MCF 10A (cell line): Measurements from ENCODE around the gene GPX4. TPM values are rescaled to one million over a fixed set of nuclear protein-coding genes. Genes with fewer than 3 reads are reported as not detected.

Experiments used
- BruUV-seq: library from RNA; stranded (reverse); fragments of 400-500 nt; replicated peaks from 2 replicates; lab custom pipeline; 2021; lab: Mats Ljungman, UMichigan
- CTCF ChIA-PET: fragments of 300-600 bp; sonication (Branson Sonifier 250); formaldehyde crosslinking; extraction: SDS; loops from one replicate; lab custom pipeline; 2021; ENCODE audit warnings: antibody characterized with exemption, inconsistent platforms; lab: Yijun Ruan, JAX
- POLR2A ChIA-PET: fragments of 300-600, 350-650 bp; sonication (Branson Sonifier 250); formaldehyde crosslinking; extraction: SDS; loops from one replicate; lab custom pipeline; 2020; ENCODE audit warnings: antibody characterized with exemption, inconsistent platforms; lab: Yijun Ruan, JAX
- DNase-seq: peaks from one replicate; pipeline ENCODE4 v3.0.0-alpha.2; 2018; ENCODE audit not compliant: unreplicated experiment
- H3K27ac Mint-ChIP-seq: one replicate; pipeline ENCODE4 v1.8.0; 2022; ENCODE audit warnings: mild to moderate bottlenecking, low read depth, mixed read lengths; ENCODE audit not compliant: unreplicated experiment
- H3K27me3 Mint-ChIP-seq: one replicate; pipeline ENCODE4 v1.8.0; 2022; ENCODE audit warnings: mixed read lengths; ENCODE audit not compliant: insufficient read depth, unreplicated experiment
- H3K36me3 Mint-ChIP-seq: one replicate; pipeline ENCODE4 v1.8.0; 2022; ENCODE audit warnings: mild to moderate bottlenecking, moderate library complexity, mixed read lengths; ENCODE audit not compliant: insufficient read depth, unreplicated experiment
- H3K4me1 Mint-ChIP-seq: one replicate; pipeline ENCODE4 v1.8.0; 2022; ENCODE audit warnings: mixed read lengths; ENCODE audit not compliant: insufficient read depth, unreplicated experiment
- H3K4me3 Mint-ChIP-seq: one replicate; pipeline ENCODE4 v1.8.0; 2022; ENCODE audit warnings: mild to moderate bottlenecking, moderate library complexity, mixed read lengths; ENCODE audit not compliant: unreplicated experiment
- H3K9me3 Mint-ChIP-seq: one replicate; pipeline ENCODE4 v1.8.0; 2022; ENCODE audit warnings: mixed read lengths; ENCODE audit not compliant: unreplicated experiment
- intact Hi-C: fragments of 100-400 bp; cut with micrococcal nuclease; formaldehyde crosslinking; loops from 2 replicates; pipeline ENCODE4 v1.14.1; 2022
- total RNA-seq: library from RNA; stranded (reverse); gene quantifications from 2 replicates; pipeline ENCODE4 v1.2.3, GENCODE V29; 2022
- TF ChIP-seq, protein P1 (sequence below): fragments of 200-600 bp; IDR thresholded peaks from one replicate; pipeline ENCODE4 v1.8.0; 2022; ENCODE audit warnings: antibody characterized with exemption, mild to moderate bottlenecking; ENCODE audit not compliant: unreplicated experiment

The GPX4 gene
- total RNA-seq, 1 experiment from 2014 or later, result 191 TPM

DNA sequence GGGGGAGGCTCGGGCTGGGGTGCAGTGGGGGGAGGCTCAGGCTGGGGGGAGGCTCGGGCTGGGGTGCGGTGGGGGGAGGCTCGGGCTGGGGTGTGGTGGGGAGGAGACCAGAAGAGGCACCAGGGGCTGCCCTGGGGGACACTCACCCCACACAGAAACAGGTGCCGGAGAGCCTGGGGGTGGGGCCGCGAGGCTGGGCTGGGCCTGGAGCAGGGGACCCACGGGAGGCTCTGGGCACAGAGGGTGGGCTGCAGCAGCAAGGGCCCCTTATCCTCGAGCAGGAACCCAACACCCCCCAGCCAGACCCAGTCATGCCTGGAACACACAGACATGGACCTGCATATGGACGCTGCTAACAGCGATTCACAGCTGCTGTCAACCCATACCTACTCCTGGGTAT is 34.3 kb downstream of the GPX4 start:
- Mint-ChIP-seq H3K4me1 (peaks cover 6% of the 10 kb centered on the region), H3K27ac (no peak overlapping the region), H3K4me3 (no peak overlapping the region), H3K9me3 (peaks cover 4% of the 10 kb centered on the region), H3K27me3 (no peaks in the 10 kb centered on the region), H3K36me3 (peaks cover 72% of the 10 kb centered on the region)
- ChIA-PET CTCF (no interaction called here), POLR2A (no interaction called here)
- no TSS peak for BruUV-seq
- no peak for DNase-seq
- intact Hi-C loops, result no loop called here
- TF ChIP-seq, protein P1, sequence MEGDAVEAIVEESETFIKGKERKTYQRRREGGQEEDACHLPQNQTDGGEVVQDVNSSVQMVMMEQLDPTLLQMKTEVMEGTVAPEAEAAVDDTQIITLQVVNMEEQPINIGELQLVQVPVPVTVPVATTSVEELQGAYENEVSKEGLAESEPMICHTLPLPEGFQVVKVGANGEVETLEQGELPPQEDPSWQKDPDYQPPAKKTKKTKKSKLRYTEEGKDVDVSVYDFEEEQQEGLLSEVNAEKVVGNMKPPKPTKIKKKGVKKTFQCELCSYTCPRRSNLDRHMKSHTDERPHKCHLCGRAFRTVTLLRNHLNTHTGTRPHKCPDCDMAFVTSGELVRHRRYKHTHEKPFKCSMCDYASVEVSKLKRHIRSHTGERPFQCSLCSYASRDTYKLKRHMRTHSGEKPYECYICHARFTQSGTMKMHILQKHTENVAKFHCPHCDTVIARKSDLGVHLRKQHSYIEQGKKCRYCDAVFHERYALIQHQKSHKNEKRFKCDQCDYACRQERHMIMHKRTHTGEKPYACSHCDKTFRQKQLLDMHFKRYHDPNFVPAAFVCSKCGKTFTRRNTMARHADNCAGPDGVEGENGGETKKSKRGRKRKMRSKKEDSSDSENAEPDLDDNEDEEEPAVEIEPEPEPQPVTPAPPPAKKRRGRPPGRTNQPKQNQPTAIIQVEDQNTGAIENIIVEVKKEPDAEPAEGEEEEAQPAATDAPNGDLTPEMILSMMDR, result no peak

DNA sequence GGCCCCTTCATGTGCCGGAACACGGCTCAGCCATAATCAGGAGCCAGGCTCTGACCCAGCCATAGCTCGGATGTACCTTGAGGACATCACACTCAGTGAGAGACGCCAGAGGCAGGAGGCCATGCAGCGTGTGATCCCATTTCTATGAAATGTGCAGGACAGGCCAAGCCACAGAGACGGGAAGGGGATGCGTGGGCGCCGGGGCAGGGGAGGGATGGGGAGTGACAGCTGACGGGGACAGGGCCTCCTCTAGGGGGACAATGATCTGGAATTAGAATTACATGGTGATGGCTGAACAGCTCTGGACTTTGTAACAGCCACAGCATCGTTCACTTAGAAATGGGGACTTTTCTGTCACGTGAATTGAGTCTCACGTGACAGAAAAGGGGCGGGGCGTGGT is 35.3 kb downstream of the GPX4 start:
- CTCF ChIA-PET, result no interaction called here
- no peak overlapping the region for H3K27ac Mint-ChIP-seq

DNA sequence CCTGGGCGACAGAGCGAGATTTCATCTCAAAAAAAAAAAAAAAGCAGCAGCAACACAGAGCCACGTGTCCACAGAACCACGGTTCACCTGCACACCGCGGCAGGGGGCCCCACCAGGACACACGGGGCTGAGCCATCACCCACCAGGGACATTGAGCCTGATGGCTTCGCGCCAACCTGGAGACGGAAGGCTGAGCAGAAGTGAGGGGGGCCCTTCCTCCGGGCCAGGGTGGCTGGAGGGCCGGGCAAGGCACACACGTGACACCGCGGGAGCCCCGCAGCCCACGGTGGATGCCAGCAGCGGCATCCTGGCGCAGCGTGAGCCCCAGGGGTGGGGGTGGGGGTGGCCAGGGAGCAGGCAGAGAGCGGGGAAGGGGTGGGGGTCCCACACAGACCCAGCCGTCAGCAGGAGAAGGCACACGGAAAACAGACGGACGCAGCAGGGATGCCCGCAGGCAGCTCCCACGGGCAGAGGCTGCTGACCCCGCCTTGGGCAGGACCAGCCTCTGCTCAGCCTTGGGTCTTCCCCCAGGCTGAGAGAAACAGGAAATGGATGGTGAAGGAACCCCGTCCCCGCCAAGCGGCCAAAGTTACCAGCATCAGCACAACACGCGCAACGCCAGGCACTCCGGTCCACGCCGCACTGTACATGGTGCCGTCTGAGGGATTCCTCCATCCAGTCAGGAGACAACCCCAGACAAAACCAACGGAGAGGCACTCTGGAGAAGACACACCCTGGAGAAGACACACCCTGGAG is 36.7 kb downstream of the GPX4 start:
- Mint-ChIP-seq H3K4me3 (no peak overlapping the region), H3K36me3 (peaks cover 80% of the 10 kb centered on the region), H3K27ac (no peak overlapping the region), H3K9me3 (peaks cover 14% of the 10 kb centered on the region), H3K4me1 (peaks cover 14% of the 10 kb centered on the region), H3K27me3 (no peaks in the 10 kb centered on the region)
- ChIA-PET CTCF (interaction anchor here (0.7 kb wide), 1 partner anchor 429 kb away, joined by 3 read pairs; no protein-coding TSS in a partner anchor), POLR2A (no interaction called here)
- intact Hi-C loops, result no loop called here
- no TSS peak for BruUV-seq
- TF ChIP-seq, protein P1, result no peak
- DNase-seq, result no peak

More for the DNA sequence above, 35.3 kb downstream of the GPX4 start:
- BruUV-seq, result no TSS peak
- POLR2A ChIA-PET, result interaction anchor here (0.7 kb wide), 2 partner anchors 99 to 139 kb away, joined by 3 read pairs; partner anchors contain the start of gene ABCA7
- intact Hi-C loops, result no loop called here
- DNase-seq, result no peak
- peaks cover 6% of the 10 kb centered on the region for H3K4me1 Mint-ChIP-seq
- TF ChIP-seq, protein P1, result no peak
- H3K4me3 Mint-ChIP-seq, result no peak overlapping the region
- H3K27me3 Mint-ChIP-seq, result no peaks in the 10 kb centered on the region
- H3K36me3 Mint-ChIP-seq, result peaks cover 80% of the 10 kb centered on the region
- peaks cover 5% of the 10 kb centered on the region for H3K9me3 Mint-ChIP-seq

DNA sequence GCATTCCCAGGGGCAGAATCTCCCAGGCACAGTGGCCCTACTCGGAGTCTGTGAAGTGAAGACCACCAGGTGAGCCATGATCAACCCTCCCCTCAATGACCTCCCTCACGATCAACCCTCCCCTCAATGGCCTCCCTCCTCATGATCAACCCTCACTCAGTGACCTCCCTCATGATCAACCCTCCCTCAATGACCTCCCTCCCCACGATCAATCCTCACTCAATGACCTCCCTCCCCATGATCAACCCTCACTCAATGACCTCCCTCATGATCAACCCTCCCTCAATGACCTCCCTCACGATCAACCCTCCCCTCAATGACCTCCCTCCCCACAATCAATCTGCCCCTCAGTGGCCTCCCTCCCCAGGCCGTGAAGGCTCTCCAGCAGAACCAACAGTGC is 38.1 kb downstream of the GPX4 start:
- H3K27me3 Mint-ChIP-seq, result no peaks in the 10 kb centered on the region
- DNase-seq, result no peak
- H3K27ac Mint-ChIP-seq, result peak overlapping the region; percentile 10
- H3K9me3 Mint-ChIP-seq, result peaks cover 14% of the 10 kb centered on the region
- POLR2A ChIA-PET, result interaction anchor here (1.4 kb wide), 1 partner anchor 14 kb away, joined by 4 read pairs; no protein-coding TSS in a partner anchor
- H3K4me1 Mint-ChIP-seq, result peaks cover 14% of the 10 kb centered on the region
- peaks cover 79% of the 10 kb centered on the region for H3K36me3 Mint-ChIP-seq
- no peak overlapping the region for H3K4me3 Mint-ChIP-seq
- TF ChIP-seq, protein P1, result no peak
- no TSS peak for BruUV-seq
- CTCF ChIA-PET, result no interaction called here
- intact Hi-C loops, result no loop called here
